ENCODE results near the gene ZG16.

DNA sequence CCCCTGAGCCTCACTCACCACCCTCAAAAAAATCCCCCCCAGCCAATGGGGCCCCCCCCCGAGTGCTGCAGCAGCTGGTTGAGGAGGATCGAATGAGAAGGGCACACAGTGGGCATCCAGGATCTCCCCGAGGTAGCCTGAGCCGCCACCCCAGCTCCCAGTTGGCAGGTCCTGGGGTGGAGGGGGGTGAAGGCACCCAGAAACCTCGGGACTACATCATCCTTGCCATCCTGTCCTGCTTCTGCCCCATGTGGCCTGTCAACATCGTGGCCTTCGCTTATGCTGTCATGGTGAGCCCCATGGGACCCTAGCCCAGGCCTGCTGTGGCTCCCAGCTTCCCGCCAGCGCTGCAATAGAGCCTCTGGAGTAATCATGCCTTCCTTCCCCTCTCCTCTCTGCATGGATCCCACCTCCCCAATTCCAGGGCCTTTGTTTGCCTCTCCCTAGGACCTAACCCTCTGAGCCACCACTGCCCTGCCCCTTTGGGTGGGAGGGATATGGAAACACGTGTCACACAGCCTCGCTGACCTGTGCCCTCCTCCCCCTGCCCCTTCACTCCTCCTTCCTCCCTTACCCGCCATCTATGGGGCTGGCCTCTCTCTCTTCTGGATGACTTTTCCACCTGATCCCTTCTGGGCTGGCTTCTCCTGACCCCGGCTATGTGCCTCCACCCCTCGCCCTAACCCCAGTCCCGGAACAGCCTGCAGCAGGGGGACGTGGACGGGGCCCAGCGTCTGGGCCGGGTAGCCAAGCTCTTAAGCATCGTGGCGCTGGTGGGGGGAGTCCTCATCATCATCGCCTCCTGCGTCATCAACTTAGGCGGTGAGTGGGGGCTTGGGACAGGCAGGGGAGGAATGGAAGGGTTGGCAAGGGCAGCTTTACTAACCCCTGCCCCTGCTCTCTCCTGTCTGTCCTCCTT is 35.8 kb downstream of the ZG16 start:
- TF ChIP-seq, protein P1, sequence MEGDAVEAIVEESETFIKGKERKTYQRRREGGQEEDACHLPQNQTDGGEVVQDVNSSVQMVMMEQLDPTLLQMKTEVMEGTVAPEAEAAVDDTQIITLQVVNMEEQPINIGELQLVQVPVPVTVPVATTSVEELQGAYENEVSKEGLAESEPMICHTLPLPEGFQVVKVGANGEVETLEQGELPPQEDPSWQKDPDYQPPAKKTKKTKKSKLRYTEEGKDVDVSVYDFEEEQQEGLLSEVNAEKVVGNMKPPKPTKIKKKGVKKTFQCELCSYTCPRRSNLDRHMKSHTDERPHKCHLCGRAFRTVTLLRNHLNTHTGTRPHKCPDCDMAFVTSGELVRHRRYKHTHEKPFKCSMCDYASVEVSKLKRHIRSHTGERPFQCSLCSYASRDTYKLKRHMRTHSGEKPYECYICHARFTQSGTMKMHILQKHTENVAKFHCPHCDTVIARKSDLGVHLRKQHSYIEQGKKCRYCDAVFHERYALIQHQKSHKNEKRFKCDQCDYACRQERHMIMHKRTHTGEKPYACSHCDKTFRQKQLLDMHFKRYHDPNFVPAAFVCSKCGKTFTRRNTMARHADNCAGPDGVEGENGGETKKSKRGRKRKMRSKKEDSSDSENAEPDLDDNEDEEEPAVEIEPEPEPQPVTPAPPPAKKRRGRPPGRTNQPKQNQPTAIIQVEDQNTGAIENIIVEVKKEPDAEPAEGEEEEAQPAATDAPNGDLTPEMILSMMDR (IDR thresholded peaks at IDR 0.05; ENCODE audit: low read depth, low read length): no peak
- no peak for TF ChIP-seq EZH2phosphoT487 (IDR thresholded peaks at IDR 0.05; ENCODE audit: low read depth)
